Esophagus (tissue), 2 donors: ENCODE measurements around the gene SAE1. TPM values are rescaled to one million over a fixed set of nuclear protein-coding genes. Genes with fewer than 3 reads are reported as not detected.

Experiments used
- H3K27ac ChIP-seq, 2 donors: one replicate each; pipeline ENCODE4 v1.5.1; 2013; ENCODE audit warnings: low read depth in 2 of 2, mild to moderate bottlenecking in 2 of 2, inconsistent platforms in 1 of 2, low read length in 1 of 2, moderate library complexity in 1 of 2
- H3K27me3 ChIP-seq, 2 donors: one replicate each; pipeline ENCODE4 v1.6.1; 2013; ENCODE audit warnings: low read length in 2 of 2, control low read depth in 1 of 2, mild to moderate bottlenecking in 1 of 2; ENCODE audit not compliant: insufficient read depth in 2 of 2, control insufficient read depth in 1 of 2
- H3K36me3 ChIP-seq, 2 donors: one replicate each; pipeline ENCODE4 v1.6.1; 2013; ENCODE audit warnings: low read length in 1 of 2; ENCODE audit not compliant: control insufficient read depth in 2 of 2, insufficient read depth in 2 of 2
- H3K4me1 ChIP-seq, 2 donors: one replicate each; pipeline ENCODE4 v1.6.1; 2013; ENCODE audit warnings: low read length in 1 of 2; ENCODE audit not compliant: control insufficient read depth in 2 of 2, insufficient read depth in 2 of 2
- H3K4me3 ChIP-seq, 2 donors: one replicate each; pipeline ENCODE4 v1.5.1; 2013; ENCODE audit warnings: low read length in 2 of 2, mild to moderate bottlenecking in 2 of 2, low read depth in 1 of 2, moderate library complexity in 1 of 2
- H3K9me3 ChIP-seq, 2 donors: one replicate each; pipeline ENCODE4 v1.6.1; 2013; ENCODE audit warnings: mild to moderate bottlenecking in 2 of 2, low read depth in 1 of 2, low read length in 1 of 2, moderate library complexity in 1 of 2; ENCODE audit not compliant: control insufficient read depth in 2 of 2, insufficient read depth in 1 of 2
- WGBS, 2 donors: extraction: QIAGEN DNeasy Blood & Tissue Kit; methylation state at CpG; one replicate each; pipeline ENCODE4 v1.1.7; 2013; 5-methylcytosine and 5-hydroxymethylcytosine counted together
- polyA plus RNA-seq, 2 donors: library from polyadenylated mRNA; stranded (reverse); fragments of 200-250 nt; gene quantifications; one replicate each; pipeline ENCODE4 v1.2.3, GENCODE V29; 2013
- donor health status: healthy with polysubstance abuse.
- donor health status: Bipolar disorder and iron deficiency.

The SAE1 gene
- polyA plus RNA-seq, 2 donors, result 17.1 to 53.4 TPM

GRCh38 chr19:47104680-47105079 is 26.0 kb upstream of the SAE1 start:
- Histone ChIP-seq H3K4me1 (peaks cover 0 to 5% of the 10 kb centered on the region in 2 donors), H3K4me3 (no peak overlapping the region), H3K27ac (no peak overlapping the region), H3K27me3 (no peaks in the 10 kb centered on the region), H3K36me3 (no peaks in the 10 kb centered on the region), H3K9me3 (no peaks in the 10 kb centered on the region)
- 83 to 89% methylated on average over 9 of the region's 9 CpGs for WGBS, 2 donors

GRCh38 chr19:47105874-47106273 is 24.8 kb upstream of the SAE1 start:
- H3K4me3 ChIP-seq, result no peak overlapping the region
- H3K4me1 ChIP-seq, result peaks cover 0 to 5% of the 10 kb centered on the region in 2 donors
- no peaks in the 10 kb centered on the region for H3K27me3 ChIP-seq
- no peaks in the 10 kb centered on the region for H3K36me3 ChIP-seq
- no peaks in the 10 kb centered on the region for H3K9me3 ChIP-seq
- 64 to 67% methylated on average over 2 of the region's 2 CpGs for WGBS, 2 donors
- H3K27ac ChIP-seq, result peak overlapping the region; percentile 90 to 91

- Histone ChIP-seq H3K36me3 (no peaks in the 10 kb centered on the region), H3K27me3 (no peaks in the 10 kb centered on the region), H3K27ac (peak overlapping the region; percentile 90 to 91), H3K4me1 (peaks cover 0 to 5% of the 10 kb centered on the region in 2 donors), H3K4me3 (no peak overlapping the region), H3K9me3 (no peaks in the 10 kb centered on the region)
- 68 to 70% methylated on average over 2 of the region's 2 CpGs for WGBS, 2 donors
Observed at GRCh38 chr19:47106821-47107201, 23.8 kb upstream of the SAE1 start.

- Histone ChIP-seq H3K27ac (peak overlapping the region; percentile 91 to 95), H3K4me1 (peaks cover 0 to 5% of the 10 kb centered on the region in 2 donors), H3K27me3 (no peaks in the 10 kb centered on the region), H3K36me3 (no peaks in the 10 kb centered on the region), H3K9me3 (no peaks in the 10 kb centered on the region), H3K4me3 (no peak overlapping the region)
- WGBS, 2 donors, result 17 to 21% methylated on average over 9 of the region's 9 CpGs
Observed at GRCh38 chr19:47107202-47107952, 23.3 kb upstream of the SAE1 start.

GRCh38 chr19:47107953-47108746 is 22.5 kb upstream of the SAE1 start:
- Histone ChIP-seq H3K9me3 (no peaks in the 10 kb centered on the region), H3K36me3 (no peaks in the 10 kb centered on the region), H3K27me3 (no peaks in the 10 kb centered on the region), H3K4me3 (no peak overlapping the region), H3K27ac (peak overlapping the region; percentile 91 to 95), H3K4me1 (peaks cover 0 to 5% of the 10 kb centered on the region in 2 donors)
- 50 to 57% methylated on average over 9 of the region's 9 CpGs for WGBS, 2 donors

- Histone ChIP-seq H3K27me3 (no peaks in the 10 kb centered on the region), H3K36me3 (no peaks in the 10 kb centered on the region), H3K9me3 (no peaks in the 10 kb centered on the region), H3K27ac (peak overlapping the region; percentile 90 to 100), H3K4me1 (peaks cover 0 to 5% of the 10 kb centered on the region in 2 donors), H3K4me3 (no peak overlapping the region)
- 20 to 24% methylated on average over 2 of the region's 2 CpGs for WGBS, 2 donors
Observed at GRCh38 chr19:47109177-47109540, 21.5 kb upstream of the SAE1 start.

- H3K4me3 ChIP-seq, result peak overlapping the region; percentile 10 to 94
- H3K4me1 ChIP-seq, result peaks cover 0 to 5% of the 10 kb centered on the region in 2 donors
- H3K36me3 ChIP-seq, result no peaks in the 10 kb centered on the region
- H3K9me3 ChIP-seq, result no peaks in the 10 kb centered on the region
- 11 to 17% methylated on average over 15 of the region's 15 CpGs for WGBS, 2 donors
- H3K27ac ChIP-seq, result peak overlapping the region; percentile 90 to 100
- H3K27me3 ChIP-seq, result no peaks in the 10 kb centered on the region
Observed at GRCh38 chr19:47109541-47110375, 20.9 kb upstream of the SAE1 start.

- no peaks in the 10 kb centered on the region for H3K9me3 ChIP-seq
- H3K27ac ChIP-seq, result peak overlapping the region; percentile 100
- 3% methylated on average over 12 of the region's 12 CpGs for WGBS, 2 donors
- peaks cover 0 to 5% of the 10 kb centered on the region in 2 donors for H3K4me1 ChIP-seq
- H3K4me3 ChIP-seq, result peak overlapping the region; percentile 75 to 94
- H3K27me3 ChIP-seq, result no peaks in the 10 kb centered on the region
- H3K36me3 ChIP-seq, result no peaks in the 10 kb centered on the region
Observed at GRCh38 chr19:47110521-47111005, 20.1 kb upstream of the SAE1 start.

GRCh38 chr19:47111006-47111621 is 19.5 kb upstream of the SAE1 start:
- peaks cover 0 to 5% of the 10 kb centered on the region in 2 donors for H3K4me1 ChIP-seq
- peak overlapping the region; percentile 100 for H3K27ac ChIP-seq
- no peaks in the 10 kb centered on the region for H3K36me3 ChIP-seq
- H3K27me3 ChIP-seq, result no peaks in the 10 kb centered on the region
- no peaks in the 10 kb centered on the region for H3K9me3 ChIP-seq
- peak overlapping the region; percentile 75 to 94 for H3K4me3 ChIP-seq
- 0 to 1% methylated on average over 33 to 35 of the region's 35 CpGs for WGBS, 2 donors
